ENCODE results near the gene SMPD3. TPM values are rescaled to one million over a fixed set of nuclear protein-coding genes. Genes with fewer than 3 reads are reported as not detected.

The SMPD3 gene
- total RNA-seq, 4 donors from 2014 or later = under 0.01 to 2.6 (median 0.75) TPM

DNA sequence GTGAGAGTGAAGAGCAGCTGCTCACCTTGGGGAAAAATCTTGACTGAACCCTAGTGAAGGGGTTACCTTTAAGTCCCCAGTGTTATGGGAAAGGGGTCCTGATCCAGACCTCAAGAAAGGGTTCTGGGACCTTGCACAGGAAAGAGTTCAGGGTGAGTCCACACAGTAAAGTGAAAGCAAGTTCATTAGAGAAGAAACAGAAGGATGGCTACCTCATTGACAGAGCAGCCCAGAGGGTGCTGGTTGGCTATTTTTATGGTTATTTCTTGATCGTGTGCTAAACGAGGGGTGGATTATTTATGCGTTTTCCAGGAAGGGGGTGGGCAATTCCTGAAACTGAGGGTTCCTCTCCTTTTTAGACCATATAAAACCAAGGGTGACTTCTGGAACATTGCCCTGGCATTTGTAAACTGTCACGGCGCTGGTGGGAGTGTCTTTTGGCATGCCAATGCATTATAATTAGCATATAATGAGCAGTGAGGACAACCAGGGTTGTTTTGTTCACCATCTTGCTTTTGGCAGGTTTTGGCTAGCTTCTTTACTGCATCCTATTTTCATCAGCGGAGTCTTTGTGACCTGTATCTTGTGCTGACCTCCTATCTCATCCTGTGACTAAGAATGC is 58.4 kb downstream of the SMPD3 start:
- no peaks in the 10 kb centered on the region for H3K27me3 ChIP-seq
- intact Hi-C loops (cut with DNase I; ENCODE audit: low total_unique reads) = no loop called here
- no peak overlapping the region for H3K27ac ChIP-seq
- H3K4me3 ChIP-seq = no peak overlapping the region
- no peak for TF ChIP-seq POLR2A (IDR thresholded peaks at IDR 0.05)
- TF ChIP-seq, protein P1, sequence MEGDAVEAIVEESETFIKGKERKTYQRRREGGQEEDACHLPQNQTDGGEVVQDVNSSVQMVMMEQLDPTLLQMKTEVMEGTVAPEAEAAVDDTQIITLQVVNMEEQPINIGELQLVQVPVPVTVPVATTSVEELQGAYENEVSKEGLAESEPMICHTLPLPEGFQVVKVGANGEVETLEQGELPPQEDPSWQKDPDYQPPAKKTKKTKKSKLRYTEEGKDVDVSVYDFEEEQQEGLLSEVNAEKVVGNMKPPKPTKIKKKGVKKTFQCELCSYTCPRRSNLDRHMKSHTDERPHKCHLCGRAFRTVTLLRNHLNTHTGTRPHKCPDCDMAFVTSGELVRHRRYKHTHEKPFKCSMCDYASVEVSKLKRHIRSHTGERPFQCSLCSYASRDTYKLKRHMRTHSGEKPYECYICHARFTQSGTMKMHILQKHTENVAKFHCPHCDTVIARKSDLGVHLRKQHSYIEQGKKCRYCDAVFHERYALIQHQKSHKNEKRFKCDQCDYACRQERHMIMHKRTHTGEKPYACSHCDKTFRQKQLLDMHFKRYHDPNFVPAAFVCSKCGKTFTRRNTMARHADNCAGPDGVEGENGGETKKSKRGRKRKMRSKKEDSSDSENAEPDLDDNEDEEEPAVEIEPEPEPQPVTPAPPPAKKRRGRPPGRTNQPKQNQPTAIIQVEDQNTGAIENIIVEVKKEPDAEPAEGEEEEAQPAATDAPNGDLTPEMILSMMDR (IDR thresholded peaks at IDR 0.05) = no peak
- DNase-seq = no peak
- H3K9me3 ChIP-seq = no peaks in the 10 kb centered on the region
- no peaks in the 10 kb centered on the region for H3K4me1 ChIP-seq
- no peaks in the 10 kb centered on the region for H3K36me3 ChIP-seq

DNA sequence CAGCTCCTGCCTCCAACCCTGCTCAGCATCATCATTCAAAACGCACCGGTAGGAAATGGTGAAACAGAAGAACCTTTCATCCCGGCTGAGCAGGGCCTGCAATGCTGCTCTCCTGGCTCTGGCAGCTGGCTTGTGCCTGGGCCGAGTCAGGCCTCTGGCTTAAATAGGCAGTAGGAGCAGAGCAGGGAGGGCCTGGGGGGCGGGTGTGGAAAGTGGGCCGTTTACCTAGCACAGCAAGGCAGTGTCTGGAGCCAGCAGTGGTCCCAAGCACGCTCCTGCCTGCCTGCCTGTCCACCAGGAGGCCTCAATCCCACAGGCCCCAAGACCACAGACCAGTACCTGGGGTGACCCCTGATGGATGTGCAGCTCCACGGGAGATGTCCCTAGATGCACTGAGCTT is 59.3 kb downstream of the SMPD3 start:
- no peak overlapping the region for H3K4me3 ChIP-seq
- no peak for DNase-seq
- H3K36me3 ChIP-seq = no peaks in the 10 kb centered on the region
- H3K27ac ChIP-seq = no peak overlapping the region
- H3K27me3 ChIP-seq = no peaks in the 10 kb centered on the region
- no peaks in the 10 kb centered on the region for H3K9me3 ChIP-seq
- TF ChIP-seq, protein P1 (IDR thresholded peaks at IDR 0.05) = no peak
- TF ChIP-seq POLR2A (IDR thresholded peaks at IDR 0.05) = no peak
- no peaks in the 10 kb centered on the region for H3K4me1 ChIP-seq
- intact Hi-C loops (cut with DNase I; ENCODE audit: low total_unique reads) = no loop called here

DNA sequence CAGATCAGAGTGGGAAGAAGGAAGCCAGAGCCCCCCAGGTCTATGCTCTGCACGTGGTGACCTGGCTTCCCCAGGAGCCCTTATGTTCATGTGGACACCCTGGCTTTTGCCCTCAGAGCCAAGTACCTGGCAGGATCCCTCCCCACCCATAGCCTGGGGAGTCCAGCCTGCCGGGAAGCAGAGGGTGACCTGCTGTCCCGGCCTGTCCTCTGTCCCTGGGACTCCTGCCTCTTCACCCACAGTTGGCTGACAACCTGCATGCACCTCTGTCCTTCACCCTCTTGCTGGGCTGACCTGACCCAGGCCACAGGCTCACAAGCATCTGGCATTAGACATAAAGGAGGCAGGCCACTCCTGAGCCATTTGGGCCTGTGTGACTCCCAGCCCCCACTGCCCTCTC is 60.2 kb downstream of the SMPD3 start:
- Histone ChIP-seq H3K9me3 (no peaks in the 10 kb centered on the region), H3K36me3 (no peaks in the 10 kb centered on the region), H3K27ac (no peak overlapping the region), H3K4me3 (no peak overlapping the region), H3K27me3 (no peaks in the 10 kb centered on the region), H3K4me1 (no peaks in the 10 kb centered on the region)
- TF ChIP-seq, protein P1 (IDR thresholded peaks at IDR 0.05) = no peak
- TF ChIP-seq POLR2A (IDR thresholded peaks at IDR 0.05) = no peak
- intact Hi-C loops (cut with DNase I; ENCODE audit: low total_unique reads) = no loop called here
- no peak for DNase-seq

DNA sequence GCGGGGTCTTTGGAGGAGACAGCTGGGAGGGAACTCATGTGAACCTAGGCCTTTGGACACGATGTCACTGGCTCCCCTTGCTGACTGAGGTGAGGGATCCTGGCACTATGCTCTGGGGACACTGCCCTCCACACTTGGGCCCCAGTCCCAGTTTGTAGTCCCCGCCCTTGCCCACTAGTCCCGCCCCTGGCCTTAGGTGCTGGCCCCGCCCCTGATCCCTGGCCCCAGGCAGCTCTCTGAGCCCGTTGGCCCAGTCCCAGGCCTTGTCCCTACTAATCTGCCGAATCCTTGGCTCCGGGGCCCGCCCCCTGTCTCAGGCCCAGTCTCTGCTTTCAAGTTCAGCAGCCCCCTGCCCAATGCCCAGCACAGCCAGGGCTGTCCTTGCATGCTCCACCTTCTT is 61.0 kb downstream of the SMPD3 start:
- Histone ChIP-seq H3K4me1 (no peaks in the 10 kb centered on the region), H3K27me3 (no peaks in the 10 kb centered on the region), H3K36me3 (no peaks in the 10 kb centered on the region), H3K4me3 (no peak overlapping the region), H3K27ac (no peak overlapping the region), H3K9me3 (no peaks in the 10 kb centered on the region)
- DNase-seq = no peak
- TF ChIP-seq, protein P1 (IDR thresholded peaks at IDR 0.05) = no peak
- no peak for TF ChIP-seq POLR2A (IDR thresholded peaks at IDR 0.05)
- intact Hi-C loops (cut with DNase I; ENCODE audit: low total_unique reads) = no loop called here

DNA sequence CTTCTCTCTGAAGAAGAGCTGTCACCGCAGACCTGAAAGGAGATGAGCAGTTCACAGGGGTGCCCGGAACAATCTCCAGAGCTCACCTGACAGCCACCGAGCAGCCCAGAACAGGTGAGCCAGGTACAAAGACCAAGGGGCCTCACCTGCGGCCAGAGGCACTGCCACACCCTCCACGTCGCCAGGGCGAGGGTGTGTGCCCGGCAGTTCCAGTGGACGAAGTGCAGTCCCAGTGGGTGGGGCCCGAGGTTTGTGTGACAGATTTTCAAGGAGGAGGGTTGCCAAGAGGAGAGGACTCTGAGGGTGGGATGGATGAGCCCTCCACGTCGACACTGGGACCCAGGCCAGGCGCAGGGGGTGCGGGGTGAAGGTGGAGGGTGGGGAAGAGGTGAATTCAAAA is 61.7 kb downstream of the SMPD3 start:
- no peaks in the 10 kb centered on the region for H3K4me1 ChIP-seq
- H3K27me3 ChIP-seq = no peaks in the 10 kb centered on the region
- no peak overlapping the region for H3K27ac ChIP-seq
- no peaks in the 10 kb centered on the region for H3K36me3 ChIP-seq
- no peak for DNase-seq
- H3K4me3 ChIP-seq = no peak overlapping the region
- H3K9me3 ChIP-seq = no peaks in the 10 kb centered on the region
- intact Hi-C loops (cut with DNase I; ENCODE audit: low total_unique reads) = no loop called here
- TF ChIP-seq POLR2A (IDR thresholded peaks at IDR 0.05) = no peak
- TF ChIP-seq, protein P1 (IDR thresholded peaks at IDR 0.05) = no peak

Measured in uterus (tissue), 4 donors.